GM19193 (cell line): Measurements from ENCODE around the gene VAV3.

Experiments
- POLR2A ChIP-seq: IDR thresholded peaks from 4 replicates; pipeline ENCODE4 v1.6.1; 2011; ENCODE audit not compliant: insufficient read depth, insufficient read length; ENCODE audit errors: extremely low read depth

VAV3 gene

DNA sequence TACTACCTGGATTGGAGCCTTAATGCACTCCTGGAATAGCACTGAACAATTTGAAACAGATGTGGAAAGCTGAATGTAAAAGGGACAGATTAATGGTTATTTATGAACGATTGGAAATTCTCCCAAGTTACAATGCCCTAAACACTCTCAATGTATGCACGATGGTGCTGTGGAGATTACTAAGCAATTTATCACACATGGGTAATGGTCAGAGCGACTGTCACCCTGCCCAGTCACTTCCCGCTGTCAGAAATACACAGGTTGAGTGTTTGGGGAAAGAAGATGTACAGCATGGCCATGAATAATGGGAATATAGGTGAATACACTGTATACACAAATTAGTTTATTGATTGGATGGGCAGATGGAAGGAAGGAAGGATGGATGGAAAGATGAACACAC lies 342.4 kb downstream of the VAV3 start:
- no peak for TF ChIP-seq POLR2A

DNA sequence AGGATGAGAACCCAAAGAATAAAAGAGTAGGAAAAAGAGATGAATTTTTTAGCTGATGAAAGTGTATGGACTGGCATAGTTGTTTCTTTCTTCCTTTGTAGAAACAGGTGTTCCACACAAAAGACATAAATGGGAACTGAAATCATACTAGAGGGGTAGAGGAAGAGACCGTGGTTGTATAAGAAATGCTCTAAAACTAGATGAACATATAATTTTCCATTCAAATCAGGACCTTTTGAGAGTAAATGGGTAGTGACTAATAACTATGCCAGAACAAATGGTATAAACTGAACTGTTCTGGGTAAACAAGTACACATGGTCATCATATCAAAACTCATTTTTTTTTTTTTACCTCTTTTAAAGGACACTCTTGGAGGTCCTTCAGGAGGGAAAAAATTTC lies 344.2 kb downstream of the VAV3 start:
- no peak for TF ChIP-seq POLR2A

DNA sequence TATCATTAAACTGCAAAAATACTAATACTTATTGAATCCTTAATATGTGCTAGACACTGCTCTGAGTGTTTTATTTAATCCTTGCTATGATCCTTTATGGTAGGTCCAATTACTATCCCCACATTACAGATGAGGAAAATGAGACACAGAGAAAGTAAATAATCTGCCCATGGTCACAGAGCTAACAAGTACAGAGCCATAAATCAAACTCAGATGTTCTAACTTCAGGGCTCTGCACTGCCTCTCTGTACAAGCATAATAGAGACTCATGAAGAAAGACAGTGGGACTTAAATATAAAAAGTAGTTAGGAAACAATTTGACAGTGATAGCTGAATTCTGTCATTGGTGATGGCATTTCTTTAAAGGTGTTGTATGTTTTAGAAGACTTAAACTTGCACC lies 346.4 kb downstream of the VAV3 start:
- no peak for TF ChIP-seq POLR2A

DNA sequence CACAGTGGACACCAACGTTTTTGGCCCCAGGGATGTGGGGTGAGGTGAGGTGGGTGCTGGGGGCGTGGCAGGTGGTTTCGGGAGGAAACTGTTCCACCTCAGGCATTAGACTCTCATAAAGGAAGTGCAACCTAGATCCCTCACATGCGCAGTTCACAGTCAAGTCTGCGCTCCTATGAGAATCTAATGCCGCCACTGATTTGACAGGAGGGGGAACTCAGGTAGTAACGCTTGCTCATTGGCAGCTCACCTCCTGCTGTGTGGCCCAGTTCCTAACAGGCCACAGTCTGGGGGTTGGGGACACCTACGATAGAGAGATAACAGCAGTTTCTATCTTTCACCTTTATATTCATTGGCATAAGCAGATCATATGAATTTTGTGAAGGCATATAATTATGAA lies 347.1 kb downstream of the VAV3 start:
- no peak for TF ChIP-seq POLR2A

DNA sequence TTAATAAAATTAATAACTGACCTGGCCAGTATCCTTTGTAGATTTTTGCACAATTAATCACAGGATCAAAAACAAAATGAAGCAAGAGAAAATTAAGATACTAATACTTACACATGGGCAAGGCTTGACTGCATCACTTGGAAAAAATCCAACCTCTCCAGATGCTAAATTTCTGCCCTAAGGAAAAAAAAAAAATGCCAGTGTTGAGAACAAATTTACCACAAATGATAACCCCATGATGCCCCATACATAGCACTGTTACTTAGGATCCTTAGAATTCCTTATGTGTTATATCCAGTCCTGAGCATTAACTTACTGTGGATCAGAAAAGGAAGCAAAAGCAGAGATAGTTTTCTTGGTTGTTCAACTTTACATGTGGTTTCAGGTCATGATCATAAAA lies 347.5 kb downstream of the VAV3 start:
- no peak for TF ChIP-seq POLR2A

DNA sequence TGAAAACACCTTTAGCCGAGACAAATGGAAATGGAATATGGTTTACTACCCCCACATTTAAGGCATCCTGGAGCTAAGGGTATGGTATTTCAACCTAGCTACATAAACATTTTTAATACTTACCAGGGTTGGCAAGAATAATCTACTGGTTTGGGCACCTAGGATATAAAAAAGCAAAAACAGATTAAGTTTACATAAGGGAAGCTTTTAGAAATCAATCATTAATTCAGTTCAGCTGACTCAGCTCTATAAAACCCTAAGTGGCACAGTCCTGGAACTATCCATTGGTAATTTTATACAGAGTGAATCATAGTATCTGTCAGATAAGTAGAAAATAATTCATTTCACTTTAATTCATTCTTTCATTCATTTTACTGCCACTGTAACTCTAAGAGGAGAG lies 355.2 kb downstream of the VAV3 start:
- no peak for TF ChIP-seq POLR2A

DNA sequence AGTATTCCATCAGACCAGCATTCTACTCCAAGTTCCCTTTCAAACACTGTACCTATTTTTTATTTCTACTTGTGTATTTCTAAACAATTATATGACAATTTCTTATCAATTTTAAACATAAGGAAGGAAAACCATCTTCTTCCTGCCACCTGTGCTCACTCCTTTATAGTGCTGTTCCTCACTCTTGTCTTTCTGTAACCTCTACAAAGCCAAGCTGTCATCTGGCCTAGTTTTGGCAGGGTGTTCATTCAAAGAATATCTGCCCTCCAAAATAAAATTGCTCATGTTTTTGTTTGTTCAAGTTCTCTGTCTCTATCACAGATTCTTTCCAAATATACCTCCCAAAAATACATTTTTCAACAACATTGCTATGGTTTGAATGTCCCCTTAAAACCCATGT lies 360.2 kb downstream of the VAV3 start:
- no peak for TF ChIP-seq POLR2A

DNA sequence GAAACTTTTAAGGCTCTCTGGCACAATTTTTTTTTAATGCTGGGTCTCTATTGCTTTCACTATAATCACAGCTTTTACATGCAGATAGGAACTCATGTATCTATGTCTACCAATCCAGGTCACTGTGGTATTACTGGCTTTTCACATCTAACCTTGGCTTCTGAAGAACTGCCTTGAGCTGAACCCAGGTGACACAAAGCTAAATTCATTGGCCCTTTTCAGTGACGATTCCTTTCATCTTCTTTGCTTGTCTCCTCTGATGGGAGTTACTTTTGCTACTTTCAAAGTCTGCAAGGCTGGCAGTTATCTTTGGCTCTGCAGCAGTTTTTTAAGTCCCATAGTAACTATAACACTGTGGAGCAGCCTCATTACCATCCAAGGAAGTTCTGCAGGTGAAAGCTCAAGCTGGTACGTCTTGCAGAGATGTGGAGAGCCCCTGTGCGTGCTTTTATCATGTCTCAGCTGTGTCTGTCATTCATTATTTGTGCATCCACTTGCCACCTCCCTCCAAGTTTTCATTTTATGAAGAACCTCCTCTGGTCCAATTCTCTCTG lies 364.3 kb downstream of the VAV3 start:
- TF ChIP-seq POLR2A: no peak

DNA sequence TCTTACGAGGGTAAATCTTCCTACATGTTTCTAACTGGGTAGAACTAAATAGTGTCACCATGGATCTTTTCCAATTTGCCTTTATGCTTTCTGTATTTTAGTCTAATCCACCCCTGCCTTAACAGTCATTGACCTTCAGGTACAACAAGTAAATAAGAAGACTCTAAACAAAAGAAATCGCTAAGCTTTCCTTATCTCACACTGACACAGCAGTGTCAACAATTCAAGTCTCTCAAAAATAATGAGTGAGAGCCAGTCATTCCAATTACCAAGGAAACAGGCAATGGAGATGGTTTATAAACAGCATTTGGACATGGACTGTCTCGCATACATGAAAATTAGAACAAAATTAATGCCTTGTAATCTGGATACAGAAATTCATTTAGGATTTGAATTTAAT lies 365.8 kb downstream of the VAV3 start:
- no peak for TF ChIP-seq POLR2A

DNA sequence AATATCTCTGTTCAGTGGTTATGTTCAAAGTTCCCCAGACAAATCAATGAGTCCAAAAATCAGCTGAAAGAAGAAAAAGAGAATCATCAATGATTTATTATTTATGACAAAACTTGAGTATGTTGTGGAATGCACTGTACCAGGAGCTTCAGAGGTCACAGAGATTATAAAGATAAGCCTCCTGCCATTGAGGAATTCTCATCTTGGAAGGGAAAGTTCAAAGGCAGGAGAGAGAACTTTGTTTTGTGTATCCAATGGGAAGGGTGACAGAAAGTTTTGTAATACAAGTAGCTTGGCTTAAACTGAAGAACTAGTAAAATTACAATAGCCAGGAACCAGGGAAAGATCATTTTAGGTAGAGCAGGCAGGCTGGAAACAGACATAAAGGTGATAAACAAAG lies 367.7 kb downstream of the VAV3 start:
- TF ChIP-seq POLR2A: no peak

DNA sequence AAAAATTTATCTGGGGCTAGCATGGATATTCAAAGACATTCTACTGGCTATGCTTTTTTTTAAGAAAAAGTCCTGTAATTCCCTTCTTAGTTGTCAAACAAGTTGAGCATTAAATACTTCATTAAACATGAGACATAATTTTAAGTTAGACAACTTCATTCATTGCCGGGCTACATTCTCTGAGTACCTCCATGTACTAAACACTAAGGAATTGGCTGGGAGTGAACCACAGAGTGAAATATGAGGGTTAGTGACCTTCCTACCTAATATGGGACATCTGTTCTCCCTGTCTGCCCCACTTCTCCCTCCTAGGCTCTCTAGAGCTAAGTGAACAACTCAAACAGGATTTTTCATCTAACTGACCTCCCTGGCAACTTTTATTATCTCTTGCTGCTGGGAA lies 370.4 kb downstream of the VAV3 start:
- TF ChIP-seq POLR2A: no peak

DNA sequence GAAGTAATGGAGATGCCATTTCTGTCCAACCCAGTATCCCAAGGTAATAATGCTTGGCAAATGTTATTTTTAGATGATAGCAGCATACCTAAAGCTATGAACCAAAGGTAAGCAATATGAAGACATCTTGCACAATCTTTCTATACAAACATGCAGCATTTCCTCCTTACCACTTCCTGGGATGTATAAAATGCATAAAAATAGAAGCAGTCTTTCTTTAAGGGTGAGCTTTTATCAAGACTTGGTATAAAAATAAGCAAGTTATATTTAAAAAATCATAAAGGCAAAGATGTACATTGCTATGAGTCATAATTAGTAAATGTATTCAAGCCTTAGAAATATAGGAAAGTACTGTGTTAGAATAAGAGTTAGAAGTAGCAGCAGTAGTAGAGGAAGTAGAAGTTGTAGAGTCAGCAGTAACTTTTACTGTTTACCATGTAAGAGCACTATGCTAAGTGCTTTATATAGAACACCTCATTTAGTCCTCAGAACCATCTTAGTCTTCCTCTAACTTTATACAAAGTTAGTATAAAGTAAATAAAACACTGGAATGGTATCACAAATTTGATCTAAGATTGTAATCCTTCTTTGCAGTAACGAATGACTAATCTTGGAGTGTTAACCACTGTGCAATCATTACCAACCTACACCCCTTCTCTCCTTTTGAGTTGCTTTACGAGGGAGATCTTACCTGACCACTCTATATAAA lies 371.3 kb downstream of the VAV3 start:
- TF ChIP-seq POLR2A: no peak

DNA sequence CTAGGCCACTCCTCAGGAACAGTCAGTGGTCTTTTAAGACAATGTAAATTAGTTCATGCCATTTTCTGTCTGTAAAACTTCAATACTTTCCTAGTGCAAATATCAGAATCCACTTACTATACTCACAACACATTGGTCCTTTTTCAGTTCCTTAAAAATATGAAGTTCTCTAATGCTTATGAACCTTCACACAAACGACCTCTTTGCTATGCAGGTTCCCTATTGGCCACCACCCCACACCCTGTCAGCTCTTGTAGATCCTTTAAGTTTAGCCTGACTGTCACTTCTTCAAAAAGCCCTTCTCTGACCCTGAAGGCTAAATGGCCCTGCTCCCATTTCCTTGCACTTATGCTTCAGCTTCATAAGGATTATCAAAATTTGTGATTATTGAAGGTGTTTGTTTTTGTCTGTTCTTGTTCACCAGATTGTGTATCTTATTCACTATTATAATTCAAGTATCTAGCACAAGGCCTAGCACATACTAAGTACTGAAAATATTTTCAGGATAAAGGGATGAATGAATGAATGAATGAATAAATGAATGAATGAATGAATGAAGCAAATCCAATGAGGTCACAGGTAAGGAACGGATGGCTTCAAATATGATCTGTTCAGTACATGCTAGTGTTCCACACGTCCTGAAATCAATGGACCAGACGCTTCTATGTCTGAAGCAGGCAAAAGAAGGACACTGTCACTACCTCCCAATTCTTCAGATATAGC lies 373.9 kb downstream of the VAV3 start:
- TF ChIP-seq POLR2A: no peak

DNA sequence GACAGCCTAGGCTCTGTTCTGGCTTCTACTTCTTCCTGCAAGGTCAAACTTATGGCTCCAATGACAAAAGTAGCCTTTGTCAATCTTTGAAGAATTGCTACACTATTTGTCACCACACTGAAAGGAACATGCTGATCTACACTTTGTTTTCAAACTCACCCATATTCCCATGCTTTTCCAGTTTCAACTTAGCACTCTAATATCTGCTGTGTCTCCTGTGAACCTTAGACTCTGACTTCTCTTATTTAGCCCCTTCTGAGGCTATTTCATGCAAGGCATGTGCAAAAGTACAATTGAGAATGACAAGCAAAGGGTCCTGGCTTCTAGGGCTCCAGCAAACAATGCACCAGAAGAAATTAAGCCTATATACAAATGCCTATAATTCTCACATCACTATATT lies 374.9 kb downstream of the VAV3 start:
- TF ChIP-seq POLR2A: no peak

DNA sequence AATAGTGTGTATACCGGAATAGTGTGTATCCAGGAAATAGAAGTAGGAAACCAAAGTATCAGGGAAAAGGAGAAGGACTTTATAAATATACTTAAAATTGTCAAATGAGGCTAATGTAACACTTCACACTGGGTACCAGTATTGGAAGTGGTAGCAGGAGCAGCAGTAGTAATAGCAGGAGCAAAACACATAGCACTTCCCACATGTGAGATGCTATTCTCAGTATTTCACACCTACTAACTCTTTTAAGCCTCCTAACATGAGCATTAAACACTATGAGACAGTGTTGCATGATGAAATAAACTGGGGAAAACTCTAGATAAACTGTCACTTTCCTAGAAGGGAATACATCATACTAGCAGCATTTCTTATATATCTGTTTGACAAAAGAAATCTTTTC lies 376.7 kb downstream of the VAV3 start:
- no peak for TF ChIP-seq POLR2A

DNA sequence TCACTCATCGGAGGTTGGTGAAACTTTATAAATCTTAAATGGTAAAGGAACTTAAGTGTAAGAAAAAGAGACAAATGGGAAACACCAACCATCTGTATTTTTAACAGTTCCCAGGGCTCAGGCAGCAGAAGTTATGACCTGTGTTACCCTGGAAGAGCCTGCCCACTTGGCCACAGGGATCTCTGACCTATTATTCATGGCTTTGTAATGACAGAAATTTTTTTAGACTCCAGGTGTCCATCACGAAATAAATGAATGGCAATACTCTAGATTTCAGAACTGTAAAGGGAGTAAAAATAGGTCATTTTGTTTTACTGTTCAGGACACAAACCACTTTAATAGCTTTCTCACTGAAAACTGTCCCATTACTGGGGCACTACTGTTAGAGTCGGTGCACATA lies 389.8 kb downstream of the VAV3 start:
- no peak for TF ChIP-seq POLR2A

DNA sequence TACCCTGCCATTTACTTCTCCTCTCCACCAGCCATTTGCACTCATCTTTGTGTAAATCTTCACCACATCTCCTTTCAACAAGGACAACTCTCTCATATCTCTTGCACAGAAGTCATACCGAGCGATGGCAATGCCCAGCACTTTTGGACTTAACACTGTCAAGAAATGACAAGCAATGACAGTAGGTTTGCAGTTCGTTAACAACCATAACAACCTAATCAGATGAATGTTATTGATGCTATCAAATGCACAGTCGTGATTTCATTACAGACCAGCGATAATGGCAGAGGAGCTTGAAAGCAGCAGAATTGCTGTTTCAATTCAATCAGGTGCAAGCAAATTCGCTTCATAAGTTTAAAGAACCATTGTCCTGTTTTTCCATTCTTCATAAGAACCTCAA lies 390.9 kb downstream of the VAV3 start:
- TF ChIP-seq POLR2A: no peak

DNA sequence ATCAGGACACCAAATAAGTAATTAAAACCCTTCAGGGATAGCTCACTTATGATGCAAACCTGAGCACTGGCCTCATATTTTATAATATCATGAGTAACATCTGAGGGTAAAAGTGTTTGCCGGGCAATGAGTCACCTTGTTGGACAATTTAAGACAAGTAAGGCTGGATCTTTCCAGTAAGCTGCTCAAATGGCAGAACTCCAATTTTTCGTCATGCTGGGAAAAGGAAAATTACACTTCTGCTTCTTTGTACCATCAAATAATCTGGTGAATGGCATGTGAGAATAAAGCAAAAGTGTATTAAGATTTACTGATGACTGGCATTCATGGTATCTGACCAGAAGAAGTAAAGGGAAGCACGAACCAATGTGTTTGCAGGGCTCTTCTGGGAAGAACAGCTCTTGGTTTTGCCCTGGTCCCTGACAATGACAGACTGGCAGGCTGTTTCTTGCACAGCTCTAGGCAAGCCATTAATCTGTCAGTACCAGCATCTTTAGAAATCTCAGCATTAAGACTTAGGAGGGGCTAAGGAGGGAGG lies 392.2 kb downstream of the VAV3 start:
- no peak for TF ChIP-seq POLR2A
